GM12875 (cell line): ENCODE measurements around the gene PHGDH.
A peak's percentile ranks its signal among the peaks of the same experiment; 100 is the strongest.

Experiments
- H3K4me3 ChIP-seq: one replicate; pipeline ENCODE4 v1.5.1; 2011; ENCODE audit warnings: low read depth, low read length, control low read depth
- TF ChIP-seq, protein P1 (sequence below): IDR thresholded peaks from 2 replicates; pipeline ENCODE4 v1.5.1; 2011; ENCODE audit warnings: low read depth, mild to moderate bottlenecking, control low read depth, inconsistent platforms, low read length, moderate library complexity, borderline replicate concordance; ENCODE audit not compliant: insufficient read depth

The PHGDH gene

GRCh38 chr1:119674835-119675289 lies 36.9 kb upstream of the PHGDH start:
- TF ChIP-seq, protein P1, sequence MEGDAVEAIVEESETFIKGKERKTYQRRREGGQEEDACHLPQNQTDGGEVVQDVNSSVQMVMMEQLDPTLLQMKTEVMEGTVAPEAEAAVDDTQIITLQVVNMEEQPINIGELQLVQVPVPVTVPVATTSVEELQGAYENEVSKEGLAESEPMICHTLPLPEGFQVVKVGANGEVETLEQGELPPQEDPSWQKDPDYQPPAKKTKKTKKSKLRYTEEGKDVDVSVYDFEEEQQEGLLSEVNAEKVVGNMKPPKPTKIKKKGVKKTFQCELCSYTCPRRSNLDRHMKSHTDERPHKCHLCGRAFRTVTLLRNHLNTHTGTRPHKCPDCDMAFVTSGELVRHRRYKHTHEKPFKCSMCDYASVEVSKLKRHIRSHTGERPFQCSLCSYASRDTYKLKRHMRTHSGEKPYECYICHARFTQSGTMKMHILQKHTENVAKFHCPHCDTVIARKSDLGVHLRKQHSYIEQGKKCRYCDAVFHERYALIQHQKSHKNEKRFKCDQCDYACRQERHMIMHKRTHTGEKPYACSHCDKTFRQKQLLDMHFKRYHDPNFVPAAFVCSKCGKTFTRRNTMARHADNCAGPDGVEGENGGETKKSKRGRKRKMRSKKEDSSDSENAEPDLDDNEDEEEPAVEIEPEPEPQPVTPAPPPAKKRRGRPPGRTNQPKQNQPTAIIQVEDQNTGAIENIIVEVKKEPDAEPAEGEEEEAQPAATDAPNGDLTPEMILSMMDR, result peak; percentile 64; the same call in 1 of the 2 replicates
- no peak overlapping the region for H3K4me3 ChIP-seq

DNA sequence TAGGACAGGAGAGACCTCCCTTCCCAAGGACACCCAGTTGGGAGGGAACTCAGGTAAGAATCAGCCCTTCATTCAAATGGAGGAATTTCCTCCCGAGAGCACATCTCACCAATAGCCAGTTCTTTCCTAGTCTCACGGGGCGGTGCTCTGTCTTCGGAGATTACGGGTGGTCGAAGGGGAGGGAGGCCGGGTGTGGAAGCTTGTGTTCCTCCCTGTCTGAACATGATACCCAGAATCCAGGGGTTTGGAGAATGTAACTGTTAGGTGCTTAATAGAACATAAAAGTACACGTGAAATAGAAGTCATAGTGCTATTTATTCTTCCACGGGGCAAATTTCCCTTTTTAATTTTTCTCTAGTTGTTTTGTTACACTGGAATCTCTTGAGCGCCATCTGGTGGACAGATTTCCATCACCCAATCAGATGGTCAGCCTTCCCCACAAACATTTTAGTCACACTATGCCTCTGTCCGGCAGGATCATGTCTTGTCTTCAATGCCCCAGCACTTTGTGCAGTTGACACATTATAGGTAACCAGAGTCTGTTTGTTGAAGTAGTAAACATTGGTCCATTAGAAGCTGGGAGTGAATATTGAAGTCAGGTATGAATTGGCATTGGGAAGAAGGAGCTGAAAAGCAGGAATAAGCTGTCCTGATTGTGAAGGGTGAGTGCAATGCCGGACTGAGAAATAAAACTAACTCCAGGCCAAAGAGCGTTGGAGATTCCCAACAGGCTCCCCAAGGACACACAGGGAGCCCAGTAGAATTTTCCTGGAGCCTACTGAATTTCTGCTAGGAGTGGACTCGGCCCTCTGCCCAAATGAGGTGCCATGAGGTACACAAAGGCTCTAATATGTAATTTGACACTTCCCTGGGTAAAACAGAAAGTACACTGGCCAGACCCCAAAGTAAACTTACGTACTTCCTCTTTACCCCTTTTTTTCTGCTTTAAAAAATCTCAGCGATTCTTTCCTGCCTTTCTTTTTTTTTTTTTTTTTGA lies 36.1 kb upstream of the PHGDH start:
- H3K4me3 ChIP-seq, result peak overlapping the region; percentile 23
- TF ChIP-seq, protein P1, result peak; percentile 59

DNA sequence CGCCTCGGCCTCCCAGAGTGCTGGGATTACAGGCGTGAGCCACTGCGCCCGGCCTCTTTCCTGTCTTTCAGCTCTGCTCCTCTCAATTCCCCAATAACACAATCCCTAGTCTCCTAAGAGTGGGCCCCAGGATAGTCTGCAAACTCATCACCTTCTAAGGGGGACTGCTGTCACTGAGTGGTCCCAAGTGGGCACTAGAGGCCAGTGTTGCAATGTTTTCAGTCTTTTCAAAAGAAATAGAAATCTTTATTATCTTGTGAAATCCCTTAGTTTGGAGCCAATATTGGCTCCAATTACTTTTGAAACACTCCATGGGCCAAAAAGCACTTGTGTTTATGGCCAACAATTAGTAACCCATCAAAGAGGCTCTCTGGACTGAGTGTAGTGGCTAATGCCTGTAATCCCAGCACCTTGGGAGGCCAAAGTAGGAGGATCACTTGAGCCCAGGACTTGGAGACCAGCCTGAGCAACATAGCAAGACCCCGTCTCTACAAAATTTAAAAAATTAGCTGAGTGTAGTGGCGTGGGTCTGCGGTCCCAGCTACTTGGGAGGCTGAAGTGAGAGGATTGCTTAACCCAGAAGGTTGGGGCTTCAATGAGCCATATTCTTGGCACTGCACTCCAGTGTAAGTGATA lies 35.0 kb upstream of the PHGDH start:
- no peak overlapping the region for H3K4me3 ChIP-seq
- TF ChIP-seq, protein P1, result no peak

DNA sequence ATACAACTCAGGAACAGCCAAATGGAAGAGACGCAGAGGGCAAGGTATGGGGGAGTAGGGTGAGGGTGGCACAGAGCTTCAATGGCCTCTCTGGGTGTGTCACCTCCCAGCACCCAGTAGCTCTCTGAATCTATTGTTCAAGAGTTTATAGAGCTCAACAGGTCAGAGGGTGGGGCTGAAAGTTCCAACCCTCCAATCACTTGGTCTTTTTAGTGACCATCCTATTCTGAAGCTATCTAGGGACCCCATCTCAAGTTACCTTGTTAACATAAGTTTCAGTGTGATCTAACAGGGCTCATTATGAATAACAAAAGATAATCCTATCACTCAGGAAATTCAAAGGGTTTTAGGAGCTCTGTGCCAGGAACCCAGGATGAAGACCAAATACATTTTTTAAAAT lies 32.5 kb upstream of the PHGDH start:
- no peak overlapping the region for H3K4me3 ChIP-seq
- TF ChIP-seq, protein P1, result no peak

GRCh38 chr1:119680193-119680592 lies 31.5 kb upstream of the PHGDH start:
- TF ChIP-seq, protein P1, result no peak
- no peak overlapping the region for H3K4me3 ChIP-seq

GRCh38 chr1:119680723-119681122 lies 31.0 kb upstream of the PHGDH start:
- H3K4me3 ChIP-seq, result no peak overlapping the region
- TF ChIP-seq, protein P1, result no peak
